SK-N-SH (cell line): ENCODE data around the gene POLR1A. TPM values are rescaled to one million over a fixed set of nuclear protein-coding genes. Genes with fewer than 3 reads are reported as not detected.

Experiments used
- CTCF ChIA-PET: fragments of 300-600, 350-600 bp; formaldehyde crosslinking; extraction: SDS; loops from one replicate; lab custom pipeline; 2021; lab: Yijun Ruan, JAX
- POLR2A ChIA-PET: fragments of 350-600 bp; sonication (Branson Sonifier 250); formaldehyde crosslinking; extraction: SDS; loops from one replicate; lab custom pipeline; 2020; ENCODE audit warnings: antibody characterized with exemption, inconsistent platforms; lab: Yijun Ruan, JAX
- DNase-seq: peaks from one replicate; pipeline ENCODE4 v3.0.0; 2012
- H2AFZ ChIP-seq: fragments of 200-600 bp; sonication (generic); 2 replicates; pipeline ENCODE4 v1.8.1; 2016; ENCODE audit warnings: antibody characterized with exemption, mild to moderate bottlenecking, low read depth
- H3F3A ChIP-seq: fragments of 200-600 bp; sonication (generic); replicated peaks from 2 replicates; pipeline ENCODE3; 2016; ENCODE audit warnings: antibody characterized with exemption, mild to moderate bottlenecking; ENCODE audit not compliant: insufficient read depth
- H3K27ac ChIP-seq, 2 experiments: fragments of 200-500 bp in 1 of 2; fragments of 200-600 bp in 1 of 2; sonication (Bioruptor generic) in 1 of 2; sonication (generic), shearing (Covaris generic) in 1 of 2; 2 replicates each; pipeline versions ENCODE4 v1.5.1 to v1.6.1; 2014 to 2016; ENCODE audit warnings: low read depth in 2 of 2, inconsistent platforms in 1 of 2, low read length in 1 of 2, mild to moderate bottlenecking in 1 of 2, mixed read lengths in 1 of 2
- H3K27me3 ChIP-seq: fragments of 200-600 bp; sonication (generic), shearing (Covaris generic); 2 replicates; pipeline ENCODE4 v1.6.1; 2016; ENCODE audit warnings: mixed run types; ENCODE audit not compliant: insufficient read depth
- H3K36me3 ChIP-seq, 2 experiments: fragments of 200-500 bp in 1 of 2; fragments of 200-600 bp in 1 of 2; sonication (Bioruptor generic) in 1 of 2; sonication (generic) in 1 of 2; replicated peaks in 1 of 2; 2 replicates each; pipeline versions ENCODE3 to v1.5.1; 2014 to 2016; ENCODE audit warnings: low read length in 1 of 2, mild to moderate bottlenecking in 1 of 2; ENCODE audit not compliant: insufficient read depth in 2 of 2, control insufficient read depth in 1 of 2
- H3K4me1 ChIP-seq, 2 experiments: fragments of 200-500 bp in 1 of 2; fragments of 200-600 bp in 1 of 2; sonication (Bioruptor generic) in 1 of 2; sonication (generic), shearing (Covaris generic) in 1 of 2; 2 replicates each; pipeline versions ENCODE4 v1.5.1 to v1.6.1; 2014 to 2016; ENCODE audit warnings: low read depth in 1 of 2, low read length in 1 of 2, mixed run types in 1 of 2; ENCODE audit not compliant: insufficient read depth in 2 of 2, control insufficient read depth in 1 of 2
- H3K4me2 ChIP-seq: fragments of 200-600 bp; sonication (generic), shearing (Covaris generic); 2 replicates; pipeline ENCODE4 v1.6.1; 2017; ENCODE audit warnings: mixed run types
- H3K4me3 ChIP-seq, 2 experiments: fragments of 200-500 bp in 1 of 2; fragments of 200-600 bp in 1 of 2; sonication (Bioruptor generic) in 1 of 2; sonication (generic), shearing (Covaris generic) in 1 of 2; 2 replicates each; pipeline versions ENCODE4 v1.5.1 to v1.8.1; 2014 to 2016; ENCODE audit warnings: low read depth in 2 of 2, inconsistent platforms in 1 of 2, low read length in 1 of 2, mild to moderate bottlenecking in 1 of 2, mixed read lengths in 1 of 2, moderate library complexity in 1 of 2
- H3K79me2 ChIP-seq: fragments of 200-600 bp; sonication (generic); 2 replicates; pipeline ENCODE4 v1.8.1; 2017; ENCODE audit warnings: mild to moderate bottlenecking; ENCODE audit not compliant: insufficient read depth
- H3K9ac ChIP-seq: fragments of 200-600 bp; sonication (generic); 2 replicates; pipeline ENCODE4 v1.6.1; 2017; ENCODE audit warnings: mixed run types
- H3K9me2 ChIP-seq: fragments of 200-600 bp; sonication (generic); 2 replicates; pipeline ENCODE4 v1.6.1; 2017; ENCODE audit warnings: mixed run types
- H3K9me3 ChIP-seq: fragments of 200-600 bp; sonication (generic); 2 replicates; pipeline ENCODE4 v1.6.1; 2017; ENCODE audit warnings: mixed run types, mild to moderate bottlenecking, moderate library complexity
- H4K20me1 ChIP-seq: fragments of 200-600 bp; sonication (generic); 2 replicates; pipeline ENCODE4 v1.6.1; 2017; ENCODE audit warnings: mild to moderate bottlenecking, mixed run types; ENCODE audit not compliant: insufficient read depth
- CTCF ChIP-seq: fragments of 200-600 bp; sonication (generic); IDR thresholded peaks from 2 replicates; pipeline ENCODE4 v1.6.1; 2017; ENCODE audit warnings: antibody characterized with exemption, mild to moderate bottlenecking, moderate library complexity
- EZH2phosphoT487 ChIP-seq: fragments of 200-600 bp; sonication (generic); IDR thresholded peaks from 2 replicates; pipeline ENCODE4 v1.6.1; 2017; ENCODE audit warnings: low read depth, mixed run types, mild to moderate bottlenecking, antibody characterized with exemption, moderate library complexity, borderline replicate concordance
- FOXJ3 ChIP-seq: sonication (generic); formaldehyde crosslinking; IDR thresholded peaks from 2 replicates; pipeline ENCODE4 v1.5.1; 2020; ENCODE audit warnings: mild to moderate bottlenecking, missing genetic modification reagents
- FOXM1 ChIP-seq: IDR thresholded peaks from 2 replicates; pipeline ENCODE4 v1.4.0; 2012; ENCODE audit warnings: low read depth, mild to moderate bottlenecking
- GATA2 ChIP-seq: sonication (generic); formaldehyde crosslinking; IDR thresholded peaks from 2 replicates; pipeline ENCODE4 v1.5.0; 2020; ENCODE audit warnings: mild to moderate bottlenecking, missing genetic modification reagents
- POLR2AphosphoS5 ChIP-seq: IDR thresholded peaks from 2 replicates; pipeline ENCODE4 v1.6.1; 2012; ENCODE audit warnings: low read depth, low read length
- RAD21 ChIP-seq: IDR thresholded peaks from 2 replicates; pipeline ENCODE4 v1.6.1; 2012; ENCODE audit warnings: mild to moderate bottlenecking, low read length
- RCOR1 ChIP-seq: fragments of 150-350 bp; IDR thresholded peaks from 2 replicates; pipeline ENCODE4 v1.6.1; 2017; ENCODE audit warnings: antibody characterized with exemption, low read length
- REST ChIP-seq: IDR thresholded peaks from 2 replicates; pipeline ENCODE4 v1.6.1; 2012; ENCODE audit warnings: mild to moderate bottlenecking, low read depth, low read length, moderate library complexity
- RFX5 ChIP-seq: IDR thresholded peaks from 2 replicates; pipeline ENCODE4 v1.6.1; 2012; ENCODE audit warnings: mild to moderate bottlenecking, improper control_type of control experiment, low read length
- RXRA ChIP-seq: IDR thresholded peaks from 2 replicates; pipeline ENCODE4 v1.4.0; 2012; ENCODE audit warnings: low read depth, mild to moderate bottlenecking, borderline replicate concordance
- SIN3A ChIP-seq: IDR thresholded peaks from 2 replicates; pipeline ENCODE4 v1.6.1; 2012; ENCODE audit warnings: low read depth, mild to moderate bottlenecking, low read length, moderate library complexity, borderline replicate concordance
- TAF1 ChIP-seq: IDR thresholded peaks from 2 replicates; pipeline ENCODE4 v1.6.1; 2012; ENCODE audit warnings: low read depth, mild to moderate bottlenecking, low read length, moderate library complexity, borderline replicate concordance
- TCF12 ChIP-seq: IDR thresholded peaks from 2 replicates; pipeline ENCODE4 v1.4.0; 2012
- TEAD4 ChIP-seq: IDR thresholded peaks from 2 replicates; pipeline ENCODE4 v1.4.0; 2012; ENCODE audit warnings: mild to moderate bottlenecking, borderline replicate concordance; ENCODE audit not compliant: insufficient read depth
- YY1 ChIP-seq: IDR thresholded peaks from 2 replicates; pipeline ENCODE4 v1.4.0; 2012; ENCODE audit warnings: low read depth, mild to moderate bottlenecking
- WGBS: methylation state at CpG from one replicate; pipeline ENCODE4 v1.1.6; 2017; ENCODE audit warnings: low lambda C conversion rate; 5-methylcytosine and 5-hydroxymethylcytosine counted together
- polyA plus RNA-seq, 3 experiments: library from polyadenylated mRNA; depleted of rRNA; stranded (reverse); fragments of >200 nt; gene quantifications; 2 replicates each; pipeline ENCODE4 v1.2.3, GENCODE V29; 2012
- TF ChIP-seq, protein P1 (sequence below): fragments of 150-350 bp; IDR thresholded peaks from 2 replicates; pipeline ENCODE4 v1.6.1; 2016; ENCODE audit warnings: mild to moderate bottlenecking, low read depth, low read length
- TF ChIP-seq, protein P2 (sequence below): IDR thresholded peaks from 2 replicates; pipeline ENCODE4 v1.4.0; 2012; ENCODE audit warnings: low read depth, borderline replicate concordance

The POLR1A gene
- polyA plus RNA-seq, 1 of the 3 experiments (the other 2 are of a cell fraction), result 6.1 TPM

DNA sequence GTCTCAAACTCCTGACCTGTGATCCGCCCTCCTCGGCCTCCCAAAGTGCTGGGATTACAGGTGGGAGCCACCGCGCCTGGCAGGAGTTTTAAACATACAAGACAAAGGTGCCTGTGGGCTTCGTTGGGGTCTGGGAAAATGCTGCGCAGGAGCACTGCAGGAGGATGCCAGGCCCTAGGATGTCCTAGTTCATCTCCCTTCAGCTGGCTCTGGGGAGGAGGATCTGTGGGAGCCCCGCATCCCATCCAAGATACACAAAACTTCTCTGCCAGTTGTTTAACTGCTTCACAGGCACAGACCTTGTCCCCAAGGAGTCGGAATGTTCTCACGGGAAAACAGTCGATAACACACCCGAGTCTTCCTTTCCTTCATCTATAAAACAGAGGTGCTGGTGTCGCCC, 89.1 kb downstream of the POLR1A start:
- WGBS, result 87% methylated on average over 11 of the region's 12 CpGs
- no peak overlapping the region for H3K4me2 ChIP-seq
- H3K9me3 ChIP-seq, result no peaks in the 10 kb centered on the region; the same call in 1 of the 2 replicates
- no peaks in the 10 kb centered on the region for H3F3A ChIP-seq
- H3K9ac ChIP-seq, result no peak overlapping the region
- no peak overlapping the region for H2AFZ ChIP-seq
- no peak overlapping the region for H3K4me3 ChIP-seq
- no peaks in the 10 kb centered on the region for H3K27me3 ChIP-seq
- no peaks in the 10 kb centered on the region for H3K9me2 ChIP-seq
- no peaks in the 10 kb centered on the region for H3K79me2 ChIP-seq
- H3K36me3 ChIP-seq, result no peaks in the 10 kb centered on the region
- no peaks in the 10 kb centered on the region; a peak in 1 of 4 replicates for H3K4me1 ChIP-seq
- no peak overlapping the region for H3K27ac ChIP-seq
- no peak for DNase-seq
- POLR2A ChIA-PET, result no interaction called here
- TF ChIP-seq TAF1 (no peak), TEAD4 (no peak), EZH2phosphoT487 (no peak), SIN3A (no peak), RFX5 (no peak), RAD21 (no peak), RCOR1 (no peak), GATA2 (CRISPR knock-in tag) (no peak), POLR2AphosphoS5 (no peak), RXRA (no peak), REST (no peak), YY1 (no peak), FOXM1 (no peak), TCF12 (no peak), CTCF (no peak), FOXJ3 (CRISPR knock-in tag) (no peak)
- TF ChIP-seq, protein P1, sequence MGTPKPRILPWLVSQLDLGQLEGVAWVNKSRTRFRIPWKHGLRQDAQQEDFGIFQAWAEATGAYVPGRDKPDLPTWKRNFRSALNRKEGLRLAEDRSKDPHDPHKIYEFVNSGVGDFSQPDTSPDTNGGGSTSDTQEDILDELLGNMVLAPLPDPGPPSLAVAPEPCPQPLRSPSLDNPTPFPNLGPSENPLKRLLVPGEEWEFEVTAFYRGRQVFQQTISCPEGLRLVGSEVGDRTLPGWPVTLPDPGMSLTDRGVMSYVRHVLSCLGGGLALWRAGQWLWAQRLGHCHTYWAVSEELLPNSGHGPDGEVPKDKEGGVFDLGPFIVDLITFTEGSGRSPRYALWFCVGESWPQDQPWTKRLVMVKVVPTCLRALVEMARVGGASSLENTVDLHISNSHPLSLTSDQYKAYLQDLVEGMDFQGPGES, result no peak
- TF ChIP-seq, protein P2, sequence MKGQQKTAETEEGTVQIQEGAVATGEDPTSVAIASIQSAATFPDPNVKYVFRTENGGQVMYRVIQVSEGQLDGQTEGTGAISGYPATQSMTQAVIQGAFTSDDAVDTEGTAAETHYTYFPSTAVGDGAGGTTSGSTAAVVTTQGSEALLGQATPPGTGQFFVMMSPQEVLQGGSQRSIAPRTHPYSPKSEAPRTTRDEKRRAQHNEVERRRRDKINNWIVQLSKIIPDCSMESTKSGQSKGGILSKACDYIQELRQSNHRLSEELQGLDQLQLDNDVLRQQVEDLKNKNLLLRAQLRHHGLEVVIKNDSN, result no peak
- H4K20me1 ChIP-seq, result no peaks in the 10 kb centered on the region
- CTCF ChIA-PET, result interaction anchor here (4.2 kb wide), 1 partner anchor 189 kb away, joined by 15 read pairs; no protein-coding TSS in a partner anchor
